HG03457 (cell line): ENCODE data around the gene ATF7IP2.
"Not testable (repeated sequence)": the region's sequence is repeated elsewhere in the genome, so short reads cannot be mapped to it uniquely, and the experiment has no call there.

Experiments
- ATAC-seq: cut with Tn5 transposase; IDR thresholded peaks from one replicate; pipeline ENCODE4 v1.9.1; 2021; ENCODE audit warnings: moderate number of reproducible peaks; ENCODE audit not compliant: unreplicated experiment

Gene ATF7IP2

GRCh38 chr16:10505286-10505685 lies 119.4 kb downstream of the ATF7IP2 start:
- ATAC-seq: not testable (repeated sequence)

GRCh38 chr16:10509534-10510025 lies 123.7 kb downstream of the ATF7IP2 start:
- ATAC-seq: peak; percentile 52

GRCh38 chr16:10510279-10510678 lies 124.4 kb downstream of the ATF7IP2 start:
- ATAC-seq: no peak

- ATAC-seq: no peak
Observed at GRCh38 chr16:10511829-10512228, 126.0 kb downstream of the ATF7IP2 start.

GRCh38 chr16:10514369-10515055 lies 128.7 kb downstream of the ATF7IP2 start:
- ATAC-seq: no peak

- no peak for ATAC-seq
Observed at GRCh38 chr16:10517868-10518267, 132.0 kb downstream of the ATF7IP2 start.

- ATAC-seq: no peak
Observed at GRCh38 chr16:10518479-10519041, 132.7 kb downstream of the ATF7IP2 start.

GRCh38 chr16:10519297-10519696 lies 133.4 kb downstream of the ATF7IP2 start:
- no peak for ATAC-seq

GRCh38 chr16:10519929-10520868 lies 134.3 kb downstream of the ATF7IP2 start:
- ATAC-seq: no peak

GRCh38 chr16:10520869-10521578 lies 135.2 kb downstream of the ATF7IP2 start:
- ATAC-seq: no peak

GRCh38 chr16:10521681-10522274 lies 135.9 kb downstream of the ATF7IP2 start:
- no peak for ATAC-seq

GRCh38 chr16:10522966-10523365 lies 137.1 kb downstream of the ATF7IP2 start:
- no peak for ATAC-seq

GRCh38 chr16:10525214-10525825 lies 139.5 kb downstream of the ATF7IP2 start:
- no peak for ATAC-seq

GRCh38 chr16:10526962-10527361 lies 141.1 kb downstream of the ATF7IP2 start:
- no peak for ATAC-seq

GRCh38 chr16:10528635-10529034 lies 142.8 kb downstream of the ATF7IP2 start:
- ATAC-seq: no peak

GRCh38 chr16:10529895-10530669 lies 144.2 kb downstream of the ATF7IP2 start:
- ATAC-seq: no peak

- no peak for ATAC-seq
Observed at GRCh38 chr16:10530685-10531084, 144.8 kb downstream of the ATF7IP2 start.

GRCh38 chr16:10531582-10531981 lies 145.7 kb downstream of the ATF7IP2 start:
- no peak for ATAC-seq
